Fibroblast of lung (primary cell): ENCODE data around the gene PACSIN2. TPM values are rescaled to one million over a fixed set of nuclear protein-coding genes. Genes with fewer than 3 reads are reported as not detected.

Source experiments
- DNase-seq, 2 donors: peaks; one replicate each; pipeline versions ENCODE4 v3.0.0 to v3.0.0-alpha.2; 2010; ENCODE audit warnings: low read depth in 2 of 2
- H2AFZ ChIP-seq: 2 replicates; pipeline ENCODE4 v1.5.1; 2012; ENCODE audit warnings: low read length, control low read depth, inconsistent platforms
- H3K27ac ChIP-seq: 2 replicates; pipeline ENCODE4 v1.5.1; 2011; ENCODE audit warnings: low read length, control low read depth; ENCODE audit not compliant: insufficient read depth
- H3K27me3 ChIP-seq: 2 replicates; pipeline ENCODE4 v1.5.1; 2011; ENCODE audit warnings: mild to moderate bottlenecking, low read length; ENCODE audit not compliant: control insufficient read depth, insufficient read depth
- H3K36me3 ChIP-seq: 2 replicates; pipeline ENCODE4 v1.5.1; 2011; ENCODE audit warnings: low read length; ENCODE audit not compliant: control insufficient read depth, insufficient read depth
- H3K4me1 ChIP-seq: 2 replicates; pipeline ENCODE4 v1.5.1; 2011; ENCODE audit warnings: low read length; ENCODE audit not compliant: control insufficient read depth, insufficient read depth; ENCODE audit errors: extremely low read depth
- H3K4me2 ChIP-seq: 2 replicates; pipeline ENCODE4 v1.5.1; 2011; ENCODE audit warnings: low read length, control low read depth; ENCODE audit not compliant: insufficient read depth; ENCODE audit errors: extremely low read depth
- H3K4me3 ChIP-seq, 4 experiments: fragments of 200-600 bp in 1 of 4; sonication (generic) in 1 of 4; replicated peaks in 1 of 4; 2 replicates each; pipeline ENCODE4 v1.5.1; 2011 to 2016; ENCODE audit warnings: low read length in 4 of 4, low read depth in 3 of 4, mild to moderate bottlenecking in 3 of 4, control low read depth in 2 of 4, inconsistent platforms in 1 of 4, mixed read lengths in 1 of 4; ENCODE audit not compliant: insufficient read depth in 1 of 4; ENCODE audit errors: control extremely low read depth in 1 of 4
- H3K79me2 ChIP-seq: 2 replicates; pipeline ENCODE4 v1.5.1; 2012; ENCODE audit warnings: mild to moderate bottlenecking, low read length, inconsistent platforms; ENCODE audit not compliant: control insufficient read depth, insufficient read depth
- H3K9ac ChIP-seq: 2 replicates; pipeline ENCODE4 v1.5.1; 2011; ENCODE audit warnings: mild to moderate bottlenecking, low read length, control low read depth; ENCODE audit not compliant: insufficient read depth
- H3K9me3 ChIP-seq: 2 replicates; pipeline ENCODE4 v1.5.1; 2012; ENCODE audit warnings: low read depth, low read length; ENCODE audit not compliant: control insufficient read depth, insufficient read depth
- H4K20me1 ChIP-seq: 2 replicates; pipeline ENCODE4 v1.5.1; 2011; ENCODE audit warnings: low read length; ENCODE audit not compliant: control insufficient read depth, insufficient read depth; ENCODE audit errors: extremely low read depth
- CTCF ChIP-seq, 2 donors: IDR thresholded peaks in 1 of 2; conservative IDR thresholded peaks in 1 of 2; 1 replicate in 1 of 2; 2 replicates in 1 of 2; pipeline ENCODE4 v1.5.1; 2011 to 2012; ENCODE audit warnings: low read length in 2 of 2, control low read depth in 1 of 2, inconsistent platforms in 1 of 2, low read depth in 1 of 2, mild to moderate bottlenecking in 1 of 2
- EZH2 ChIP-seq: IDR thresholded peaks from 2 replicates; pipeline ENCODE4 v1.5.1; 2012; ENCODE audit warnings: low read length, control low read depth, mild to moderate bottlenecking; ENCODE audit errors: missing control alignments
- polyA plus RNA-seq, 2 donors: library from polyadenylated mRNA; depleted of rRNA in 1 of 2; stranded (reverse) in 1 of 2; unstranded in 1 of 2; fragments of >200 nt; gene quantifications; 2 replicates each; pipeline ENCODE4 v1.2.1, GENCODE V29; 2011 to 2012; ENCODE audit warnings: missing spikeins in 1 of 2
- total RNA-seq: library from RNA; depleted of rRNA; stranded (reverse); fragments of >200 nt; gene quantifications from 2 replicates; pipeline ENCODE4 v1.2.1, GENCODE V29; 2014

PACSIN2 gene
- total and polyA plus RNA-seq, 2 donors (not counting 1 experiment from before 2014, with no cell fraction given) = 30.1 to 41.4 TPM

- Histone ChIP-seq H2AFZ (no peak overlapping the region), H3K79me2 (peaks cover 56% of the 10 kb centered on the region), H3K27me3 (no peaks in the 10 kb centered on the region), H3K4me1 (peaks cover 38% of the 10 kb centered on the region), H3K9ac (no peak overlapping the region), H3K36me3 (no peaks in the 10 kb centered on the region), H3K4me2 (no peak overlapping the region), H3K4me3 (no peak overlapping the region), H4K20me1 (no peaks in the 10 kb centered on the region), H3K9me3 (no peaks in the 10 kb centered on the region), H3K27ac (peak overlapping the region; percentile 97)
- DNase-seq = no peak
- TF ChIP-seq EZH2 (no peak), CTCF (conservative IDR thresholded peaks at IDR 0.05 in 1 of 2, IDR thresholded peaks at IDR 0.05 in 1 of 2; ENCODE audit: low read depth in 1 of 2, low read length in 2 of 2) (no peak)
Observed at GRCh38 chr22:42932197-42932519, 82.8 kb downstream of the PACSIN2 start.

- H3K9ac ChIP-seq = peak overlapping the region; percentile 48
- peak overlapping the region; percentile 97 for H3K27ac ChIP-seq
- no peaks in the 10 kb centered on the region for H3K9me3 ChIP-seq
- no peaks in the 10 kb centered on the region for H4K20me1 ChIP-seq
- H2AFZ ChIP-seq = no peak overlapping the region
- peak overlapping the region; percentile 33 for H3K4me2 ChIP-seq
- TF ChIP-seq CTCF (conservative IDR thresholded peaks at IDR 0.05 in 1 of 2, IDR thresholded peaks at IDR 0.05 in 1 of 2; ENCODE audit: low read depth in 1 of 2, low read length in 2 of 2) (no peak), EZH2 (no peak)
- H3K27me3 ChIP-seq = no peaks in the 10 kb centered on the region
- H3K36me3 ChIP-seq = no peaks in the 10 kb centered on the region
- no peak for DNase-seq
- peaks cover 34% of the 10 kb centered on the region for H3K4me1 ChIP-seq
- H3K79me2 ChIP-seq = peaks cover 54% of the 10 kb centered on the region
- peak overlapping the region in 1 of 4 experiments; percentile 6 for H3K4me3 ChIP-seq
Observed at GRCh38 chr22:42931421-42932196, 83.3 kb downstream of the PACSIN2 start.

GRCh38 chr22:42930810-42931420 lies 84.0 kb downstream of the PACSIN2 start:
- no peak for TF ChIP-seq EZH2
- TF ChIP-seq CTCF (conservative IDR thresholded peaks at IDR 0.05 in 1 of 2, IDR thresholded peaks at IDR 0.05 in 1 of 2; ENCODE audit: low read depth in 1 of 2, low read length in 2 of 2) = no peak
- Histone ChIP-seq H3K4me3 (peak overlapping the region in 1 of 4 experiments; percentile 6), H3K9me3 (no peaks in the 10 kb centered on the region), H3K27ac (peak overlapping the region; percentile 97), H2AFZ (no peak overlapping the region), H3K36me3 (no peaks in the 10 kb centered on the region), H3K9ac (peak overlapping the region; percentile 48), H3K4me1 (peaks cover 34% of the 10 kb centered on the region), H3K4me2 (peak overlapping the region; percentile 33), H3K79me2 (peaks cover 51% of the 10 kb centered on the region), H4K20me1 (no peaks in the 10 kb centered on the region), H3K27me3 (no peaks in the 10 kb centered on the region)
- peak in 1 of 2 donors; percentile 56 for DNase-seq
